Calu3 (cell line): ENCODE results near the gene MYEOV. TPM values are rescaled to one million over a fixed set of nuclear protein-coding genes. Genes with fewer than 3 reads are reported as not detected.

Experiments
- BruUV-seq: library from RNA; stranded (reverse); fragments of 400-500 nt; replicated peaks from 2 replicates; lab custom pipeline; 2021; lab: Mats Ljungman, UMichigan
- CTCF ChIA-PET: fragments of 300-600 bp; sonication (Branson Sonifier 250); formaldehyde crosslinking; loops from one replicate; lab custom pipeline; 2022; ENCODE audit warnings: antibody characterized with exemption; lab: Charles Lee
- DNase-seq: peaks from one replicate; pipeline ENCODE4 v3.0.0; 2022
- H3K27ac Mint-ChIP-seq: one replicate; pipeline ENCODE4 v1.8.0; 2022; ENCODE audit warnings: mixed read lengths; ENCODE audit not compliant: unreplicated experiment
- H3K27me3 Mint-ChIP-seq: one replicate; pipeline ENCODE4 v1.8.0; 2022; ENCODE audit warnings: mixed read lengths; ENCODE audit not compliant: unreplicated experiment
- H3K36me3 Mint-ChIP-seq: one replicate; pipeline ENCODE4 v1.8.0; 2022; ENCODE audit warnings: mild to moderate bottlenecking, moderate library complexity, mixed read lengths; ENCODE audit not compliant: insufficient read depth, unreplicated experiment
- H3K4me1 Mint-ChIP-seq: one replicate; pipeline ENCODE4 v1.8.0; 2022; ENCODE audit warnings: mild to moderate bottlenecking, low read depth, mixed read lengths; ENCODE audit not compliant: unreplicated experiment
- H3K4me3 Mint-ChIP-seq: one replicate; pipeline ENCODE4 v1.8.0; 2022; ENCODE audit warnings: mild to moderate bottlenecking, low read depth, moderate library complexity, mixed read lengths; ENCODE audit not compliant: unreplicated experiment
- H3K9me3 Mint-ChIP-seq: one replicate; pipeline ENCODE4 v1.8.0; 2022; ENCODE audit warnings: low read depth, mixed read lengths; ENCODE audit not compliant: unreplicated experiment
- CTCF ChIP-seq: fragments of 200-600 bp; IDR thresholded peaks from one replicate; pipeline ENCODE4 v1.8.0; 2022; ENCODE audit warnings: antibody characterized with exemption; ENCODE audit not compliant: unreplicated experiment
- intact Hi-C: fragments of 100-400 bp; cut with micrococcal nuclease; formaldehyde crosslinking; loops from one replicate; pipeline ENCODE4 v1.10.0; 2022; ENCODE audit not compliant: unreplicated experiment
- total RNA-seq: library from RNA; stranded (reverse); gene quantifications from 2 replicates; pipeline ENCODE4 v1.2.3, GENCODE V29; 2022

Gene MYEOV
- total RNA-seq, 1 experiment from 2014 or later, result 79.9 TPM

- intact Hi-C loops, result no loop called here
- TF ChIP-seq CTCF, result no peak
- no peak overlapping the region for H3K4me3 Mint-ChIP-seq
- no peak overlapping the region for H3K27ac Mint-ChIP-seq
- H3K36me3 Mint-ChIP-seq, result peaks cover 60% of the 10 kb centered on the region
- BruUV-seq, result no TSS peak
- peaks cover 66% of the 10 kb centered on the region for H3K4me1 Mint-ChIP-seq
- no peaks in the 10 kb centered on the region for H3K9me3 Mint-ChIP-seq
- H3K27me3 Mint-ChIP-seq, result no peaks in the 10 kb centered on the region
- CTCF ChIA-PET, result interaction anchor here (0.7 kb wide), 2 partner anchors 47 to 500 kb away, joined by 3 read pairs; no protein-coding TSS in a partner anchor
- no peak for DNase-seq
Observed at GRCh38 chr11:69305885-69306540, 12.1 kb downstream of the MYEOV start.

GRCh38 chr11:69306821-69307220 lies 12.9 kb downstream of the MYEOV start:
- H3K4me1 Mint-ChIP-seq, result peaks cover 58% of the 10 kb centered on the region
- CTCF ChIA-PET, result no interaction called here
- peaks cover 52% of the 10 kb centered on the region for H3K36me3 Mint-ChIP-seq
- no TSS peak for BruUV-seq
- no peaks in the 10 kb centered on the region for H3K27me3 Mint-ChIP-seq
- no peak overlapping the region for H3K27ac Mint-ChIP-seq
- no peak for TF ChIP-seq CTCF
- DNase-seq, result no peak
- intact Hi-C loops, result no loop called here
- H3K9me3 Mint-ChIP-seq, result no peaks in the 10 kb centered on the region
- no peak overlapping the region for H3K4me3 Mint-ChIP-seq

- no peak for TF ChIP-seq CTCF
- Mint-ChIP-seq H3K4me3 (no peak overlapping the region), H3K36me3 (peaks cover 53% of the 10 kb centered on the region), H3K27ac (peak overlapping the region; percentile 8), H3K27me3 (no peaks in the 10 kb centered on the region), H3K9me3 (no peaks in the 10 kb centered on the region), H3K4me1 (peaks cover 52% of the 10 kb centered on the region)
- DNase-seq, result no peak
- intact Hi-C loops, result no loop called here
- CTCF ChIA-PET, result interaction anchor here (0.5 to 0.6 kb wide), 2 partner anchors 31 to 55 kb away, joined by 3 read pairs; no protein-coding TSS in a partner anchor
- no TSS peak for BruUV-seq
Observed at GRCh38 chr11:69307421-69307820, 13.5 kb downstream of the MYEOV start.

GRCh38 chr11:69307871-69308431 lies 14.0 kb downstream of the MYEOV start:
- no TSS peak for BruUV-seq
- H3K27me3 Mint-ChIP-seq, result no peaks in the 10 kb centered on the region
- H3K9me3 Mint-ChIP-seq, result no peaks in the 10 kb centered on the region
- no peak for DNase-seq
- H3K36me3 Mint-ChIP-seq, result peaks cover 50% of the 10 kb centered on the region
- intact Hi-C loops, result no loop called here
- no peak for TF ChIP-seq CTCF
- CTCF ChIA-PET, result interaction anchor here (0.6 kb wide), 1 partner anchor 30 kb away, joined by 3 read pairs; no protein-coding TSS in a partner anchor
- H3K4me3 Mint-ChIP-seq, result no peak overlapping the region
- peak overlapping the region; percentile 8 for H3K27ac Mint-ChIP-seq
- H3K4me1 Mint-ChIP-seq, result peaks cover 47% of the 10 kb centered on the region
